GM12865 (cell line): ENCODE results near the gene PRKN.

Experiments used
- DNase-seq: peaks from one replicate; pipeline ENCODE4 v3.0.0; 2010; ENCODE audit warnings: low read depth
- H3K4me3 ChIP-seq: 2 replicates; pipeline ENCODE4 v1.5.1; 2011; ENCODE audit warnings: mild to moderate bottlenecking, low read depth, low read length, control low read depth
- TF ChIP-seq, protein P1 (sequence below): IDR thresholded peaks from 2 replicates; pipeline ENCODE4 v1.5.1; 2011; ENCODE audit warnings: low read length, control low read depth, low read depth, inconsistent platforms; ENCODE audit not compliant: insufficient read depth; ENCODE audit errors: missing control alignments

PRKN gene

DNA sequence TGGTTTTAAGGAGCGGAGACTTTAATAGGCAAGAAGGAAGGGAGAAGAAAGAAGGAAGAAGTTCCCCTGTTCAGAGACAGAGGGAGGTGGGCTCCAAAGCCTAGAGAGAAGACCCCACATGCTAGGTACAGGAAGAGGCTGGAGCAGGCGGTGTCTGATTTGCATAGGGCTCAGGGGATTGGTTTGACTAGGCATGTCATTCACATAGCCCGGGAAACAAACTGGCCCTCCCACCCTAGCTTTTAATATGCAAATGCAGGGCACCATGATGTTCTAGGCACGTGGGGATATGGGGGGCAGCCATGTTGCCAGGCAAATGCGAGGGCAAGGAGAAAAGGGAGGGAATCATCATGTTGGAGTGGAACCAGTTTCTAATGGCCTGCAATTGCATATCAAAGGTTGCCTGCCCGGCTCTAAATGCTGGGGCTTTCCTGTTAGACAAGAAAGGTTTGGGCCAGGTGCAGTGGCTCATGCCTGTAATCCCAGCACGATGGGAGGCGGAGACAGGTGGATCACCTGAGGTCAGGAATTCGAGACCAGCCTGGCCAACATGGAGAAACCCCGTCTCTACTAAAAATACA lies 1419.4 kb downstream of the PRKN start:
- no peak for DNase-seq
- TF ChIP-seq, protein P1, sequence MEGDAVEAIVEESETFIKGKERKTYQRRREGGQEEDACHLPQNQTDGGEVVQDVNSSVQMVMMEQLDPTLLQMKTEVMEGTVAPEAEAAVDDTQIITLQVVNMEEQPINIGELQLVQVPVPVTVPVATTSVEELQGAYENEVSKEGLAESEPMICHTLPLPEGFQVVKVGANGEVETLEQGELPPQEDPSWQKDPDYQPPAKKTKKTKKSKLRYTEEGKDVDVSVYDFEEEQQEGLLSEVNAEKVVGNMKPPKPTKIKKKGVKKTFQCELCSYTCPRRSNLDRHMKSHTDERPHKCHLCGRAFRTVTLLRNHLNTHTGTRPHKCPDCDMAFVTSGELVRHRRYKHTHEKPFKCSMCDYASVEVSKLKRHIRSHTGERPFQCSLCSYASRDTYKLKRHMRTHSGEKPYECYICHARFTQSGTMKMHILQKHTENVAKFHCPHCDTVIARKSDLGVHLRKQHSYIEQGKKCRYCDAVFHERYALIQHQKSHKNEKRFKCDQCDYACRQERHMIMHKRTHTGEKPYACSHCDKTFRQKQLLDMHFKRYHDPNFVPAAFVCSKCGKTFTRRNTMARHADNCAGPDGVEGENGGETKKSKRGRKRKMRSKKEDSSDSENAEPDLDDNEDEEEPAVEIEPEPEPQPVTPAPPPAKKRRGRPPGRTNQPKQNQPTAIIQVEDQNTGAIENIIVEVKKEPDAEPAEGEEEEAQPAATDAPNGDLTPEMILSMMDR: no peak

GRCh38 chr6:161305860-161306259 lies 1421.7 kb downstream of the PRKN start:
- TF ChIP-seq, protein P1: no peak
- no peak overlapping the region for H3K4me3 ChIP-seq
- no peak for DNase-seq

More for the DNA sequence above, 1419.4 kb downstream of the PRKN start:
- H3K4me3 ChIP-seq: no peak overlapping the region

DNA sequence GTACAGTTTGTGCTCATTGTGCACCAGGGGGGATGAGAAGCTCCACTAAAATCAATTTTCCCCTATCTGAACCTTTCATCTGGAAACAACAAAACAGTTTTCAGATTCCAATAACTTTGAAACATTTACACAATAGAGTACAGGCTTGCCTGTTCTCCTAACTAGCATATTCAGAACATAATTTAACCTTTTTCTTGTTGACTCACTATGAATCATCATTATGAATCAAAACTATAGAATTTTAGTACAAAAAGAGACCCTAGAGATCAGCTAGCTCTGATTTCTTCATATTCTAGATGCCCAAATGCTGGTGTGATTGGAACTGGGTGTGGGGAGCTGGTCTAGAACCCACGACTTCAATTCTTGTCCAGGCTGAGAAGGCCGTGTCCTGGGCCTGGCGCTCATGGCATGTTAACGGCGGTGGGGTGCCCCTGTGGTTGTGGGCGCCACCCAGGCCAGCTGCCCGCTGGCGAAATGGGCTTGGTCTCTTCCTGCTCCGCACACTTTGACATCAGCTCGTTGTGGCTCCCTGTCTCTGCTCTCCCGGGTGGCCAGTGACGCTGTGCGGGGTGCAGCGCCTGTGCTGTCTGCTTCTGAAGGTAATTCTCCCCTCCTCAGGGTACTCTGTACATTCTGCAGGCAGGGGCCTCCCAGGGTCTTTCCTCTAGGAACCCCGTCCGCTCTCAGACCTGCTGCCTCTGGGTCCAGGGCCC lies 1423.8 kb downstream of the PRKN start:
- DNase-seq: no peak
- H3K4me3 ChIP-seq: no peak overlapping the region
- TF ChIP-seq, protein P1: no peak

- no peak for DNase-seq
- TF ChIP-seq, protein P1: no peak
- H3K4me3 ChIP-seq: no peak overlapping the region
Observed at GRCh38 chr6:161302949-161303348, 1424.6 kb downstream of the PRKN start.

DNA sequence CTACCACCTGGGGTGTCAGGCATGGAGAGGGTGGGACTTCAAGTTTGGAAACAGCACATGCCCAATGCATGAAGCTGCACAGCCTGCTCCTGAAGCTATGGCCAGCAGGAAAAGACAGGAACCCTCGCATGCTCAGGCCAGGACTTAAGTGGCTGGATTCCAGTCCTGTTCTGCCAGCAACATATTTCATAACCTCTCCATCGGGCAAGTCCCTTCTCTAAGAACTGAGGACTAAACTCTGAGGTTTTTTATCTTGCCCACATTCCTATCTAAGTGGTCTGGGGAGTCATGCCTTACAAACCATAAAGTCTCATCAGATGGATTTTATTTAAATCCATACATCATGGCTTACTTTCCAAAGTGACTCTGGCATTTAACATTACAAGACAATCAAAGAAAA lies 1426.2 kb downstream of the PRKN start:
- TF ChIP-seq, protein P1: no peak
- no peak overlapping the region for H3K4me3 ChIP-seq
- no peak for DNase-seq

- DNase-seq: no peak
- no peak overlapping the region for H3K4me3 ChIP-seq
- TF ChIP-seq, protein P1: no peak
Observed at GRCh38 chr6:161300823-161301222, 1426.7 kb downstream of the PRKN start.

DNA sequence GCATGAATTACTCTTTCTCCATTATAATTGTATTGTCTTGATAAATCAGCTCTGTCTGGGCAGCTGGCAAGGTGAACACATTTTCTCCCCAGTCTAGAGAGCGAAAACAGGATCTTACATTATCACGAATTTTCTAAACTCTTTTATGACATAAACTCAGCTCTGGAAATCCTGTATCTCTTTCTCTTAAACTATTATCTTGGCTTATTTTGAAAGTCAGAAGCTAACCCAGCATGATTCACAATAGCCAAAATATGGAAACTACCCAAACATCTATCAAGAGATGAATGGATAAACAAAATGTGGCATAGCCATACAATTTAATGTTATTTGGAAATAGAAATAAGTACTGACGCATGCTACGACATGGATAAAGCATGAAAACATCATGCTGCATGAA lies 1427.8 kb downstream of the PRKN start:
- no peak overlapping the region for H3K4me3 ChIP-seq
- no peak for DNase-seq
- TF ChIP-seq, protein P1: no peak
